GM23338 (cell line): ENCODE measurements around the gene HPCA. TPM values are rescaled to one million over a fixed set of nuclear protein-coding genes. Genes with fewer than 3 reads are reported as not detected.

Source experiments
- ATAC-seq: fragments of 200-7000 bp; cut with Tn5 transposase; 3 replicates; pipeline ENCODE4 v1.9.1; 2020
- DNase-seq: peaks from one replicate; pipeline ENCODE4 v3.0.0-alpha.2; 2015; ENCODE audit warnings: low spot score
- H2AFZ ChIP-seq: fragments of 200-600 bp; sonication (generic); 2 replicates; pipeline ENCODE4 v1.8.0; 2016; ENCODE audit warnings: antibody characterized with exemption, mild to moderate bottlenecking, moderate library complexity
- H3F3A ChIP-seq: fragments of 200-600 bp; sonication (generic); replicated peaks from 2 replicates; pipeline ENCODE4 v1.8.0; 2017; ENCODE audit warnings: antibody characterized with exemption, mixed run types, low read depth
- H3K27ac ChIP-seq: fragments of 200-600 bp; sonication (generic); 2 replicates; pipeline ENCODE4 v1.6.1; 2016; ENCODE audit warnings: low read depth
- H3K27me3 ChIP-seq: fragments of 200-600 bp; sonication (generic); 2 replicates; pipeline ENCODE4 v1.8.0; 2016; ENCODE audit warnings: mild to moderate bottlenecking, mixed run types, moderate library complexity; ENCODE audit not compliant: insufficient read depth
- H3K36me3 ChIP-seq: fragments of 200-600 bp; sonication (generic); 2 replicates; pipeline ENCODE4 v1.8.0; 2016; ENCODE audit warnings: mild to moderate bottlenecking; ENCODE audit not compliant: insufficient read depth
- H3K4me1 ChIP-seq: fragments of 200-600 bp; sonication (generic); 2 replicates; pipeline ENCODE4 v1.8.0; 2016; ENCODE audit warnings: mild to moderate bottlenecking, moderate library complexity; ENCODE audit not compliant: insufficient read depth
- H3K4me2 ChIP-seq: fragments of 200-600 bp; sonication (generic); 2 replicates; pipeline ENCODE4 v1.7.1; 2017; ENCODE audit warnings: mixed run types
- H3K4me3 ChIP-seq: fragments of 200-600 bp; sonication (generic); 2 replicates; pipeline ENCODE4 v1.6.1; 2016; ENCODE audit warnings: mixed run types
- H3K79me2 ChIP-seq: fragments of 200-600 bp; sonication (generic); replicated peaks from 2 replicates; pipeline ENCODE4 v1.8.0; 2017; ENCODE audit warnings: mild to moderate bottlenecking; ENCODE audit not compliant: insufficient read depth
- H3K9me2 ChIP-seq: fragments of 200-600 bp; sonication (generic); 2 replicates; pipeline ENCODE4 v1.8.0; 2017; ENCODE audit not compliant: insufficient read depth
- H4K20me1 ChIP-seq: fragments of 200-600 bp; sonication (generic); replicated peaks from 2 replicates; pipeline ENCODE4 v1.8.0; 2017; ENCODE audit warnings: mild to moderate bottlenecking; ENCODE audit not compliant: insufficient read depth
- H3K27ac Mint-ChIP-seq: 2 replicates; pipeline ENCODE4 v1.8.0; 2020; ENCODE audit warnings: inconsistent platforms, mild to moderate bottlenecking, moderate library complexity, mixed read lengths
- H3K27me3 Mint-ChIP-seq: 3 replicates; pipeline ENCODE4 v1.8.0; 2022; ENCODE audit warnings: low read depth, mild to moderate bottlenecking, moderate library complexity, mixed read lengths, inconsistent platforms; ENCODE audit not compliant: insufficient read depth, poor library complexity
- H3K36me3 Mint-ChIP-seq: 3 replicates; pipeline ENCODE4 v1.8.0; 2021; ENCODE audit warnings: low read depth, mild to moderate bottlenecking, inconsistent platforms, moderate library complexity, mixed read lengths
- H3K4me1 Mint-ChIP-seq: 3 replicates; pipeline ENCODE4 v1.8.0; 2020; ENCODE audit warnings: mild to moderate bottlenecking, inconsistent platforms, mixed read lengths
- H3K4me3 Mint-ChIP-seq: 3 replicates; pipeline ENCODE4 v1.8.0; 2021; ENCODE audit warnings: moderate library complexity, mild to moderate bottlenecking, inconsistent platforms, mixed read lengths
- H3K9me3 Mint-ChIP-seq: 3 replicates; pipeline ENCODE4 v1.8.0; 2020; ENCODE audit warnings: moderate library complexity, mild to moderate bottlenecking, inconsistent platforms, mixed read lengths
- CREB1 ChIP-seq: fragments of 250-450 bp; sonication (Bioruptor Pico); IDR thresholded peaks from 2 replicates; pipeline ENCODE4 v1.5.0; 2020; ENCODE audit warnings: low read depth, mild to moderate bottlenecking, moderate library complexity
- EZH2 ChIP-seq: fragments of 200-600 bp; sonication (generic); IDR thresholded peaks from one replicate; pipeline ENCODE4 v1.8.0; 2017; ENCODE audit warnings: antibody characterized with exemption, mild to moderate bottlenecking, low read depth; ENCODE audit not compliant: unreplicated experiment
- EZH2phosphoT487 ChIP-seq: fragments of 200-600 bp; sonication (generic); IDR thresholded peaks from one replicate; pipeline ENCODE4 v1.8.1; 2018; ENCODE audit warnings: antibody characterized with exemption; ENCODE audit not compliant: unreplicated experiment
- POLR2AphosphoS5 ChIP-seq: IDR thresholded peaks from 2 replicates; pipeline ENCODE4 v1.6.1; 2016; ENCODE audit warnings: antibody characterized with exemption, low read depth
- STAT1 ChIP-seq: IDR thresholded peaks from one replicate; pipeline ENCODE4 v1.6.1; 2016; ENCODE audit warnings: antibody characterized with exemption; ENCODE audit not compliant: unreplicated experiment
- ZNF114 ChIP-seq: fragments of 250-450 bp; sonication (Bioruptor Pico); IDR thresholded peaks from 2 replicates; pipeline ENCODE4 v1.5.0; 2020; ENCODE audit warnings: mild to moderate bottlenecking, moderate library complexity
- ZNF331 ChIP-seq: fragments of 250-450 bp; sonication (Bioruptor Pico); IDR thresholded peaks from 2 replicates; pipeline ENCODE4 v1.5.0; 2020; ENCODE audit warnings: low read depth, mild to moderate bottlenecking, moderate library complexity
- ZNF462 ChIP-seq: fragments of 250-450 bp; sonication (Bioruptor Pico); IDR thresholded peaks from 2 replicates; pipeline ENCODE4 v1.5.0; 2020; ENCODE audit warnings: mild to moderate bottlenecking, moderate library complexity
- polyA plus RNA-seq: library from polyadenylated mRNA; unstranded; fragments of >200 nt; fragmentation: Nextera tagmentation; extraction: Ambion mirVana; gene quantifications from 2 replicates; pipeline ENCODE4 v1.2.1, GENCODE V29; 2016
- total RNA-seq: library from RNA; depleted of rRNA; stranded (reverse); fragments of >200 nt; shearing (Covaris generic); gene quantifications from 2 replicates; pipeline ENCODE4 v1.2.3, GENCODE V29; 2014

Gene HPCA
- total and polyA plus RNA-seq, 2 experiments from 2014 or later, result 0.35 to 0.82 TPM

GRCh38 chr1:32860566-32860965 lies 25.7 kb upstream of the HPCA start (continued):
- TF ChIP-seq ZNF462 (CRISPR knock-in tag) (no peak), CREB1 (CRISPR knock-in tag) (no peak), ZNF114 (CRISPR knock-in tag) (no peak)

- H3K36me3 Mint-ChIP-seq, result peaks cover 9% of the 10 kb centered on the region; the same call in 2 of the 3 replicates
- ATAC-seq (no peak; the same call in 2 of the 3 replicates), DNase-seq (no peak)
- H3K27me3 Mint-ChIP-seq, result no peaks in the 10 kb centered on the region
- H3K27ac Mint-ChIP-seq, result no peak overlapping the region
- Histone ChIP-seq H3K9me2 (no peaks in the 10 kb centered on the region), H3K27ac (no peak overlapping the region), H3K36me3 (no peaks in the 10 kb centered on the region), H2AFZ (no peak overlapping the region), H3K4me3 (no peak overlapping the region), H3K27me3 (no peaks in the 10 kb centered on the region), H4K20me1 (peaks cover 14% of the 10 kb centered on the region; the same call in 1 of the 2 replicates), H3K4me2 (no peak overlapping the region), H3F3A (no peaks in the 10 kb centered on the region), H3K4me1 (no peaks in the 10 kb centered on the region), H3K79me2 (no peaks in the 10 kb centered on the region)
- no peak overlapping the region for H3K4me3 Mint-ChIP-seq
- TF ChIP-seq CREB1 (CRISPR knock-in tag) (no peak), EZH2phosphoT487 (no peak), ZNF331 (no peak), EZH2 (no peak), POLR2AphosphoS5 (no peak), STAT1 (no peak)
- H3K9me3 Mint-ChIP-seq, result no peaks in the 10 kb centered on the region
- no peaks in the 10 kb centered on the region for H3K4me1 Mint-ChIP-seq
These were observed 24.2 kb upstream of the HPCA start for GRCh38 chr1:32861904-32862695.
